IPS-18a (cell line): ENCODE data around the gene ATG2B.

Experiments used
- H3K27ac ChIP-seq: one replicate; pipeline ENCODE4 v1.5.1; 2013; ENCODE audit warnings: low read length
- H3K27me3 ChIP-seq: one replicate; pipeline ENCODE4 v1.6.1; 2013; ENCODE audit warnings: mild to moderate bottlenecking, low read length; ENCODE audit not compliant: control insufficient read depth, insufficient read depth
- H3K36me3 ChIP-seq: one replicate; pipeline ENCODE4 v1.6.1; 2013; ENCODE audit warnings: low read depth, low read length; ENCODE audit not compliant: control insufficient read depth
- H3K4me1 ChIP-seq: one replicate; pipeline ENCODE4 v1.6.1; 2013; ENCODE audit warnings: low read depth, low read length; ENCODE audit not compliant: control insufficient read depth
- H3K4me3 ChIP-seq: one replicate; pipeline ENCODE4 v1.5.1; 2013; ENCODE audit warnings: low read length
- H3K9ac ChIP-seq: one replicate; pipeline ENCODE4 v1.6.1; 2013; ENCODE audit warnings: mild to moderate bottlenecking, low read length, moderate library complexity
- H3K9me3 ChIP-seq: one replicate; pipeline ENCODE4 v1.6.1; 2013; ENCODE audit warnings: low read depth, low read length; ENCODE audit not compliant: control insufficient read depth

ATG2B gene

DNA sequence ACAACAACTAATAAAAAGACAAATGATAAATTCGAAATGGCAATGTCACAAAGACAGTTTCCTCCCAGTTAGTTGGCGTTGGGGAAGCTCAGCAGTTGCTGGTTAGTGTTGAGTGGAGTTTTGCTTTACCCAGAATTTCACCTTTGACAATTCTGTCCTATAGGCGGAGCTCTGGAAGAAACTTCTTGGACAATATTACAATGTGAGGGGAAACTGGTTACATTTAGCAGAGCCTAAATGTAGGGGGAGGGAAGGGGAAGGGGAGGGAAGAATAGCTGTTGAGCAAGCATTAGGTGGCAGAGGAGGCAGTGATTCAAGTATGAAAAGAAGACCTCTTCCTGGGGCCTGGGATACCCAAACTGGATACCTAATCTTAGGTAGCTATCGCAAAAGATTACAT is 55.7 kb downstream of the ATG2B start:
- no peaks in the 10 kb centered on the region for H3K4me1 ChIP-seq
- no peak overlapping the region for H3K9ac ChIP-seq
- peaks cover 27% of the 10 kb centered on the region for H3K36me3 ChIP-seq
- H3K4me3 ChIP-seq: no peak overlapping the region
- no peaks in the 10 kb centered on the region for H3K9me3 ChIP-seq
- H3K27me3 ChIP-seq: no peaks in the 10 kb centered on the region
- no peak overlapping the region for H3K27ac ChIP-seq

DNA sequence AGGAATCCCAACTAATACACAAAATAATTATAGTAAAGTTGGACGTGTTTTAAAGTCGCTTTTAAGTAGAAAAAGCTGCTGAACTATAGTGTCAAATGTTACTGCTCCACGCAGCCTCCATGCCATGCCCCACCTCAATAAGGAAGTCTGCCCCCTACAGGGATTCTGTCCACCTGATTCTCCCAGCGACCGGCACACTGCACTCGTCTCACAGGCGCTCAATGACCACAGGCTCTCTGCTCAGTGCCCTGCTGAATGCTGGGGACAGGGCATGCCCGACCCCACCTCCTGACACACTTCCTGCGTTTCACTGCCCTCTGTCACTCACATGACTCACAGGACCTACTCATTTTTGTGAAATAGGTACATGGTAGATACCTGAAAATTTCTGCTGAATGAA is 58.2 kb downstream of the ATG2B start:
- Histone ChIP-seq H3K9me3 (no peaks in the 10 kb centered on the region), H3K36me3 (peaks cover 29% of the 10 kb centered on the region), H3K4me1 (no peaks in the 10 kb centered on the region), H3K4me3 (no peak overlapping the region), H3K27ac (no peak overlapping the region), H3K9ac (no peak overlapping the region), H3K27me3 (no peaks in the 10 kb centered on the region)

DNA sequence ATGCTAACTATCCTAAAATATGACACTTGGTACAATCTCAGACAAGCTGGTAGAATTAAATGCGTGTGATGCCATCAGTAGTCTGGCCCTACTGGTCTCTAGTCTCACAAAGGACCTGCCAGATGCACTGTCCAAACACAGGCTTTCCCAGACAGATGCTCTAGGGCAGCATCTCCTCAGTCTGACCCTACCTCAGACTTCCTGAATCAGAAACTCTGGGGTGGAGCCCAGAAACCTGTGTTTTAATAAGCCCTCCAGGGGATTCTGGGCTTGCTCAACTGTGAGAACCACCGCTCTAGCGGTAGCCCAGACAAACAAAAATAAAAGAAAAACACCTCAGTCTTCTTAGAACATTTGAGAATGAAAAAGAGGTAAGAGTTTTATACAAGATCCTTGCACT is 59.2 kb downstream of the ATG2B start:
- H3K9me3 ChIP-seq: no peaks in the 10 kb centered on the region
- no peak overlapping the region for H3K9ac ChIP-seq
- no peaks in the 10 kb centered on the region for H3K4me1 ChIP-seq
- no peak overlapping the region for H3K4me3 ChIP-seq
- no peak overlapping the region for H3K27ac ChIP-seq
- no peaks in the 10 kb centered on the region for H3K27me3 ChIP-seq
- peaks cover 20% of the 10 kb centered on the region for H3K36me3 ChIP-seq

DNA sequence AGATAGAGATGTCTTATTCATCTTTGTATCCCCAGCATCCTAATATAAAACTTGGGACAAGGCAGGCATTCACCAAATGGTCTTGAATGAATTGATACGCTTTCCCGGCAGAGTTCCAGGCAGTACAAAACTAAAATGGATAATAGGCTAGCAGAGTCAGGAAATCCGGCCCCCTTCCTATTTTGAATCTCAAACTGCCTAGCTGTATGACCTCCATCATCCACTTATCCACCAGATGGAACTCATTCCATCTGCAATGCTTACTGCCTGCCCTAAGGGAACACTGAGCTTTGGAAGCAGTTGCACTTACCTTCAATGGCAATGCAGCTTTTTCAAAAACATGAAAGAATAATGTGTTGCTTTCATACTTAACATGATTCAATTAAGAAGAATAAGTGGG is 63.7 kb downstream of the ATG2B start:
- Histone ChIP-seq H3K4me1 (no peaks in the 10 kb centered on the region), H3K27ac (no peak overlapping the region), H3K9ac (no peak overlapping the region), H3K36me3 (peaks cover 17% of the 10 kb centered on the region), H3K27me3 (no peaks in the 10 kb centered on the region), H3K4me3 (no peak overlapping the region), H3K9me3 (no peaks in the 10 kb centered on the region)

DNA sequence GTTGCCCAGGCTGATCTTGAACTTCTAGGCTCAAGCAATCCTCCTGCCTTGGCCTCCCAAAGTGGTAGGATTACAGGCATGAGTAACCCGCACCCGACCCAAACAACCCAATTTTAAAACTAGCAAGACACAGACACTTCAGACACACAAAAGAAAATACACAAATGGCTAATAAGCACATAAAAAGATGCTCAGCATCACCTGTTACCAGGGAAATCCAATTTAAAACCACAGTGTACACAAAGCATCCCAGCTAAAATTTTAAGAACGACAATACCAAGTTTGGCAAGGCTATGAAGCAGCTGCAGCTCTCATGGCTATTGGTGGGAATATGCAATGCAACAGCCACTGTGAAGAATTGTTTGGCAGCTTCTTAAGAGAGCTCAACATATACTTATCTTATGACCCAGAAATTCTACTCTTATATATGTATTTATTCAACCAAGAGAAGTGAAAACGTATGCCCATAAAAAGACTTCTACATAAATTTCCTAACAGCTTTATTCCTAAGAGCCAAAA is 65.1 kb downstream of the ATG2B start:
- H3K27ac ChIP-seq: no peak overlapping the region
- no peak overlapping the region for H3K9ac ChIP-seq
- H3K27me3 ChIP-seq: no peaks in the 10 kb centered on the region
- H3K4me3 ChIP-seq: no peak overlapping the region
- H3K36me3 ChIP-seq: peaks cover 10% of the 10 kb centered on the region
- no peaks in the 10 kb centered on the region for H3K4me1 ChIP-seq
- no peaks in the 10 kb centered on the region for H3K9me3 ChIP-seq

DNA sequence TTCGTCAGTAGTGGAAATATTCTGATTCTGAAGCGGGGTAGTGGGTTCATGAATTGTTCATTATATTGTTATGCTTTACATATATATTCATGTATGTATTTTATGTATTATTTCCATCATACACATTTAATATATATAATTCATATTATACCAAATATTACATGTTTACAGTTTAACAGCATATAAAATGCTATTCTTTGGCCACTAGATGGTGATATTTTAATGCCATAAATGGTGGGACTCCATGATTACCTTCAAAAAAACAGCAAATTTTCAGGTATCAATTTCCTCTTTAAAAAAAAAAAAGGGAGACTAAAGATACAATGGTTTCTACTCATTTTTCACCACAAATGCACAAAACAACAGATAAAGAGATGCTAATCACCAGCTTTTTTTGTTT is 66.1 kb downstream of the ATG2B start:
- H3K36me3 ChIP-seq: peaks cover 8% of the 10 kb centered on the region
- H3K27me3 ChIP-seq: no peaks in the 10 kb centered on the region
- H3K27ac ChIP-seq: no peak overlapping the region
- H3K9ac ChIP-seq: no peak overlapping the region
- no peaks in the 10 kb centered on the region for H3K4me1 ChIP-seq
- H3K4me3 ChIP-seq: no peak overlapping the region
- no peaks in the 10 kb centered on the region for H3K9me3 ChIP-seq

DNA sequence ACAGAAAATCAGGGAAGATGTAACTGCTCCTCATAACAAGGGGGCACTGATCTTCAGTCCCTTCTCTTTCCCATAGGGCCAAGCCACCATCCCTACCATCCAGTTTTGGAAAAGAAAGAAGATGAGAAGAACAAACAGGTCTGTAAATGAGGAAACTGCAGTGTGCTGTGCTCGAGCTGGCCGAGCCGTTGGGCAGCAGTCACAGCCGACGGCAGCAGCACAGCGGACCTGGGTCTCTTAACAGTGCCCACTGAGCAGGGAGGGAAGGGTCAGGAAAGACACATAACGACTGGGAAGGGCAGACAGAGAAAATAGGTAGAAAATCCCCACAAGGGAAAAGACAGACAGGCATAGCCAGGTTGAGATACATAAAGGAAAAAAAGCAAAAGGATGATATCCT is 68.9 kb downstream of the ATG2B start:
- H3K27me3 ChIP-seq: no peaks in the 10 kb centered on the region
- no peak overlapping the region for H3K9ac ChIP-seq
- no peak overlapping the region for H3K4me3 ChIP-seq
- H3K4me1 ChIP-seq: no peaks in the 10 kb centered on the region
- no peaks in the 10 kb centered on the region for H3K9me3 ChIP-seq
- peaks cover 18% of the 10 kb centered on the region for H3K36me3 ChIP-seq
- no peak overlapping the region for H3K27ac ChIP-seq

DNA sequence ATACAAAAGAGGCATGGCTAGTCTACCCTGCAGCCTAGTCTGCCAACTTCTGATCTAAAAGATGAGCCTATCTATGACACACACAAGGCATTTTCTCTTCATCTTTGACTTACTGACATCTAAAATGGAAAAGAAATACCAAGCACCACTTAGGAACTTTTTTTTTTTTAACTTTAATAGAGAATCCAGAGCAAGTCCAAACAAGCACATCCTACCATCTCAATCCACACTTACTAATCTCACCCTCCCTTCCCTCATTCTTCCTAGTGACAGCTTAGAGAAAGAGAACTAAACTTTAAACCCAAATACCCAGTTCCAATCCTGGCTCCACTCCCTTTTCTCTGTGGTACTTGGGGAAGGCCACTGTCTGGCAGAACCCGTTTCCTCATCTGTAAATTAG is 75.3 kb downstream of the ATG2B start:
- Histone ChIP-seq H3K27me3 (no peaks in the 10 kb centered on the region), H3K4me3 (no peak overlapping the region), H3K27ac (no peak overlapping the region), H3K36me3 (peaks cover 21% of the 10 kb centered on the region), H3K9me3 (no peaks in the 10 kb centered on the region), H3K4me1 (no peaks in the 10 kb centered on the region), H3K9ac (no peak overlapping the region)

DNA sequence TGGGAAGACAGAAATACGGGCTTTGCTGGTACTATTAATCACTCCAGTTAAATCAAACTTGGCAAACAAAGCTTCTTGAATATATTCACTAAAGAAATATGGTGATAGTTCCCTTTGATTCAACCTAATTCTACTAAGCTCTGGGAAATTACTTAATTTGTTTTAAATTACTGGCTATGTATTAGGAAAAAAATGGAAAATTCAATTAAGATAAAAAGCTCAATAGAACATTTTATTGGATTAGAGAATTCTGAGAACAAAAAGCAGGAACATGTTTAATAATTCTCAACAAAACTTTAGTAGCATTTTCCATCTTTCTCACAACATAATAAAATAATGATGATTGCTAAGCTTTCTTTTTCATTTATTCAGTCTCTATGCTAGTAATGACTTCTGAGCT is 76.9 kb downstream of the ATG2B start:
- H3K36me3 ChIP-seq: peaks cover 16% of the 10 kb centered on the region
- no peak overlapping the region for H3K27ac ChIP-seq
- no peaks in the 10 kb centered on the region for H3K27me3 ChIP-seq
- no peaks in the 10 kb centered on the region for H3K9me3 ChIP-seq
- no peak overlapping the region for H3K4me3 ChIP-seq
- H3K9ac ChIP-seq: no peak overlapping the region
- H3K4me1 ChIP-seq: no peaks in the 10 kb centered on the region

DNA sequence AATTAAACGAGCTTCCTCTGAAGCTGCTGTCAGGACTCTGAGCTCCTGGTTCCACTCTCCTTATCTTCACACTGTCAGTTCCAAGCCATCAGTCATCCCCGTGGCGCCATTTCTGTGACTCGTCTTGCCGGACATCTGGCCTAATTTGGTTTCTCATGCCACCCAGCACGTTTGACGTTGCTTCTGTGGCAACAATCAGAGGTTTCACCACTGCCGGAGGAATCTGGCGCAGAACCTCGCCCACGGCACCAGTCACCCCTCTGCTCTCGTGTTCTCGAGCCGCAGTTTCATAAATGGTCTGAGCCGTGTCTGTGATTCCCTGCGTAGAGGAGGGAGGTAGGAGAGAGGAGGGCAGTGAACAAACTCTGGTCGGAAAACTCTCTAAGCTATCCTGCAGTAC is 77.5 kb downstream of the ATG2B start:
- H3K27me3 ChIP-seq: no peaks in the 10 kb centered on the region
- H3K27ac ChIP-seq: no peak overlapping the region
- H3K4me1 ChIP-seq: no peaks in the 10 kb centered on the region
- no peaks in the 10 kb centered on the region for H3K9me3 ChIP-seq
- H3K4me3 ChIP-seq: no peak overlapping the region
- H3K36me3 ChIP-seq: peaks cover 14% of the 10 kb centered on the region
- H3K9ac ChIP-seq: no peak overlapping the region

DNA sequence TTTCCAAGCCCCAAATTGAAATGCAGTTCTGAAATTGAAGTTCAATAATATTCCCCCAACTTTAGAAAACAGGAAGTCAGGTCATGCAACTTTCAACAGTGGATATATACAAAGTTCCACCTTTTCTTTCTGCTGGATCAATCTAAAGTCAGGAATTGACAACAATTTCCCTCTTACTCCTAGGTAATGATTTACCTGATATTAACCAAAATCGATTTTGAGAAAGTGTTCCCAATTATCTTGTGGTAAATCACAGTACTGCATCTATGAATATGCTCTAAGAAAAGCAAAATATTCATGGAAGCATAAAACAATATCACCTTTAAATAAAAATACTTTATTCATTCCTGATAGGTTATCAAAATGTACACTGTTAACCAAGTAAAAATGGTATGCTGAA is 78.7 kb downstream of the ATG2B start:
- H3K4me1 ChIP-seq: no peaks in the 10 kb centered on the region
- no peak overlapping the region for H3K4me3 ChIP-seq
- no peak overlapping the region for H3K9ac ChIP-seq
- no peaks in the 10 kb centered on the region for H3K27me3 ChIP-seq
- H3K36me3 ChIP-seq: peaks cover 5% of the 10 kb centered on the region
- no peak overlapping the region for H3K27ac ChIP-seq
- H3K9me3 ChIP-seq: no peaks in the 10 kb centered on the region

DNA sequence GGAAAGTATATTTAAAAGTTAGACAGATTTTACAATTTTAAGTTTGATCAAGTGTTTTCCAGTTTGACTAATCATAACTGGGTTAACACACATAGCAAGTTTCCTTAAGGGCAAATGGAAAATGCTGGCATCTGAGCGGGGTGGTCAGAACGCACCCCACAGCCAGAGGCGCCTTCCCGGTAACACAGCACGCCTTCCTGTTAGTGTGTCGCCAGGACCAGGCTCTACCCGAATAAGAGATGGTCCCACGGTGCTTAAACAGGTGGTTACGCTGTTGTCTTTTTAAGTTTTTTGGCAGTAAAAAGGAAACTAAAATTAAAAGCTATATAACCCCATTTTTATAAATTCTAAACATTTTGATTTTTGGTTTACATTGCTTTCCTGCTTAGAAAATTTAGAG is 79.1 kb downstream of the ATG2B start:
- H3K27me3 ChIP-seq: no peaks in the 10 kb centered on the region
- H3K4me3 ChIP-seq: no peak overlapping the region
- no peaks in the 10 kb centered on the region for H3K4me1 ChIP-seq
- H3K9ac ChIP-seq: no peak overlapping the region
- H3K9me3 ChIP-seq: no peaks in the 10 kb centered on the region
- H3K36me3 ChIP-seq: peaks cover 3% of the 10 kb centered on the region
- no peak overlapping the region for H3K27ac ChIP-seq
